NCI-H2029 (cell line): Measurements from ENCODE around the gene TRAFD1.
"Not testable (repeated sequence)": the region's sequence is repeated elsewhere in the genome, so short reads cannot be mapped to it uniquely, and the experiment has no call there.

Source experiments
- DNase-seq: peaks from one replicate; lab custom pipeline; 2025; lab: John Stamatoyannopoulos, UW

Gene TRAFD1

GRCh38 chr12:112125250-112125999, at the start of gene TRAFD1:
TSS of gene TRAFD1 (plus strand) at chr12:112125560. CDS start at chr12:112130523, 4,963 bp downstream.
- peak; percentile 97 for DNase-seq

- DNase-seq = no peak
Measured at GRCh38 chr12:112087055-112087850, 38.1 kb upstream of the TRAFD1 start.

GRCh38 chr12:112087851-112088250, 37.5 kb upstream of the TRAFD1 start:
- no peak for DNase-seq

GRCh38 chr12:112091563-112091962, 33.8 kb upstream of the TRAFD1 start:
- DNase-seq = no peak

- DNase-seq = no peak
Measured at GRCh38 chr12:112096070-112096469, 29.3 kb upstream of the TRAFD1 start.

GRCh38 chr12:112096667-112097066, 28.7 kb upstream of the TRAFD1 start:
- no peak for DNase-seq

GRCh38 chr12:112097641-112098040, 27.7 kb upstream of the TRAFD1 start:
- no peak for DNase-seq

GRCh38 chr12:112100500-112100899, 24.9 kb upstream of the TRAFD1 start:
- not testable (repeated sequence) for DNase-seq

GRCh38 chr12:112102127-112102526, 23.2 kb upstream of the TRAFD1 start:
- no peak for DNase-seq

GRCh38 chr12:112102746-112103145, 22.6 kb upstream of the TRAFD1 start:
- not testable (repeated sequence) for DNase-seq

GRCh38 chr12:112103758-112104503, 21.4 kb upstream of the TRAFD1 start:
- no peak for DNase-seq

GRCh38 chr12:112105891-112106290, 19.5 kb upstream of the TRAFD1 start:
- DNase-seq = no peak

GRCh38 chr12:112107306-112108201, 17.8 kb upstream of the TRAFD1 start:
- DNase-seq = no peak

GRCh38 chr12:112108202-112109079, 16.9 kb upstream of the TRAFD1 start, which contains the start of gene NAA25:
TSS of gene NAA25 (minus strand) at chr12:112108783. CDS start at chr12:112108773, 10 bp downstream.
- peak; percentile 77 for DNase-seq

- DNase-seq = not testable (repeated sequence)
Measured at GRCh38 chr12:112110787-112111662, 14.3 kb upstream of the TRAFD1 start.

GRCh38 chr12:112111931-112112330, 13.4 kb upstream of the TRAFD1 start:
- DNase-seq = no peak

GRCh38 chr12:112112409-112113133, 12.8 kb upstream of the TRAFD1 start:
- peak; percentile 34 for DNase-seq

GRCh38 chr12:112115259-112116045, 9.9 kb upstream of the TRAFD1 start:
- no peak for DNase-seq
